ENCODE data around the gene MAP3K8. TPM values are rescaled to one million over a fixed set of nuclear protein-coding genes. Genes with fewer than 3 reads are reported as not detected.
"Not testable (repeated sequence)": the region's sequence is repeated elsewhere in the genome, so short reads cannot be mapped to it uniquely, and the experiment has no call there.

The MAP3K8 gene
- total and polyA plus RNA-seq, 2 donors (not counting 3 experiments of a cell fraction or from before 2014, with no cell fraction given), result 5.2 to 10.6 TPM

DNA sequence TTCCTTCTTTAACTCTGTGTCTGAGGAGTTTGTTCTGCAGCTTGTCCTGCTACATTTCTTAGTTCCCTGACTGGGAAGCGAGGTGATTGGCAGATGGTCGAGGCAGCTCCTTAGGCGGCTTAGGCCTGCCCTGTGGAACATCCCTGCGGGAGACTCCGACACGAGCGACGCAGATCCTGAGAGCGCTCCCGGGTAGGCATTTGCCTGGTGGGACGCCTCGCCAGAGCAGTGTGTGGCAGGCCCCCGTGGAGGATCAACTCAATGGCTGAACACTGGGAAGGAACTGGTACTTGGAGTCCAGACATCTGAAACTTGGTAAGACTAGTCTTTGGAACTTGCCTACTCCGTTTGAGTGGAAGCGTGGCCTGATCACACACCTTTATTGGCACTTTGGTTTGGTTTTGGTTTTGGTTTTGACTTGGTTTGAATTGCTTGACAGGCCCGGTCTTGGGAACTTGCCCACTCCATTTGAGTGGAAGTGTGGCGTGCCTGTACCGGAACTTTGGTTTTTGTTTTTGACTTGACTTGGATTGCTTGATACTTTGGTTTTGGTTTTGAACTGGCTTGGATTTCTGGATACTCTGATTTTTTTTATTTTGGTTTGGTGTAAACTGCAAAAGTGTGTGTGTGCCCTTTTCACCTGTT is 42.6 kb downstream of the MAP3K8 start:
- intact Hi-C loops (cut with micrococcal nuclease) (no loop called here), dilution Hi-C loops (cut with MboI; ENCODE audit: extremely low pct_ligation_motif_present, low sequenced_read_pairs) (no loop called here)
- no peaks in the 10 kb centered on the region for H4K20me1 ChIP-seq (replicated peaks; ENCODE audit: control insufficient read depth, extremely low read depth, insufficient read depth, low read length)
- BruUV-seq (replicated peaks), result no TSS peak
- peaks cover 0 to 2% of the 10 kb centered on the region in 2 experiments for H3K27me3 ChIP-seq (ENCODE audit: control insufficient read depth in 2 of 2, insufficient read depth in 2 of 2, low read length in 2 of 2)
- H3K4me2 ChIP-seq (ENCODE audit: insufficient read depth, low read length), result no peak overlapping the region
- H3K9ac ChIP-seq (replicated peaks; ENCODE audit: extremely low read depth, insufficient read depth, low read length), result no peak overlapping the region
- no peaks in the 10 kb centered on the region for H3K79me2 ChIP-seq (ENCODE audit: control insufficient read depth, insufficient read depth, low read length)
- no peaks in the 10 kb centered on the region for H3K36me3 ChIP-seq (ENCODE audit: control insufficient read depth in 2 of 2, extremely low read depth in 1 of 2, insufficient read depth in 2 of 2, low read length in 2 of 2)
- no peaks in the 10 kb centered on the region for H3K4me1 ChIP-seq (ENCODE audit: control insufficient read depth, extremely low read depth, insufficient read depth, low read length)
- no peak overlapping the region for H2AFZ ChIP-seq (ENCODE audit: low read depth, low read length)
- FAIRE-seq, result no peak
- H3K27ac ChIP-seq (ENCODE audit: insufficient read depth, low read depth, low read length), result no peak overlapping the region
- no peaks in the 10 kb centered on the region for H3K9me3 ChIP-seq (replicated peaks; ENCODE audit: control insufficient read depth, insufficient read depth, low read length)
- DNase-seq (ENCODE audit: low read depth, low spot score), result no peak
- ChIA-PET POLR2A (no interaction called here), CTCF (no interaction called here)
- no peak overlapping the region for H3K4me3 ChIP-seq (replicated peaks in 1 of 3; ENCODE audit: insufficient read depth in 1 of 3, low read depth in 1 of 3, low read length in 3 of 3)
- H3K9me1 ChIP-seq (replicated peaks; ENCODE audit: control insufficient read depth, extremely low read depth, insufficient read depth, low read length), result no peaks in the 10 kb centered on the region
- TF ChIP-seq, protein P1, sequence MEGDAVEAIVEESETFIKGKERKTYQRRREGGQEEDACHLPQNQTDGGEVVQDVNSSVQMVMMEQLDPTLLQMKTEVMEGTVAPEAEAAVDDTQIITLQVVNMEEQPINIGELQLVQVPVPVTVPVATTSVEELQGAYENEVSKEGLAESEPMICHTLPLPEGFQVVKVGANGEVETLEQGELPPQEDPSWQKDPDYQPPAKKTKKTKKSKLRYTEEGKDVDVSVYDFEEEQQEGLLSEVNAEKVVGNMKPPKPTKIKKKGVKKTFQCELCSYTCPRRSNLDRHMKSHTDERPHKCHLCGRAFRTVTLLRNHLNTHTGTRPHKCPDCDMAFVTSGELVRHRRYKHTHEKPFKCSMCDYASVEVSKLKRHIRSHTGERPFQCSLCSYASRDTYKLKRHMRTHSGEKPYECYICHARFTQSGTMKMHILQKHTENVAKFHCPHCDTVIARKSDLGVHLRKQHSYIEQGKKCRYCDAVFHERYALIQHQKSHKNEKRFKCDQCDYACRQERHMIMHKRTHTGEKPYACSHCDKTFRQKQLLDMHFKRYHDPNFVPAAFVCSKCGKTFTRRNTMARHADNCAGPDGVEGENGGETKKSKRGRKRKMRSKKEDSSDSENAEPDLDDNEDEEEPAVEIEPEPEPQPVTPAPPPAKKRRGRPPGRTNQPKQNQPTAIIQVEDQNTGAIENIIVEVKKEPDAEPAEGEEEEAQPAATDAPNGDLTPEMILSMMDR (IDR thresholded peaks at IDR 0.05; ENCODE audit: extremely low read depth in 1 of 2, insufficient read depth in 1 of 2, low read depth in 1 of 2, low read length in 2 of 2), result no peak
- no peak for TF ChIP-seq EZH2 (IDR thresholded peaks at IDR 0.05; ENCODE audit: borderline replicate concordance, low read depth, low read length, severe bottlenecking)
- TF ChIP-seq, protein P2, sequence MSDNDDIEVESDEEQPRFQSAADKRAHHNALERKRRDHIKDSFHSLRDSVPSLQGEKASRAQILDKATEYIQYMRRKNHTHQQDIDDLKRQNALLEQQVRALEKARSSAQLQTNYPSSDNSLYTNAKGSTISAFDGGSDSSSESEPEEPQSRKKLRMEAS (IDR thresholded peaks at IDR 0.05; ENCODE audit: insufficient read depth, insufficient read length), result no peak

DNA sequence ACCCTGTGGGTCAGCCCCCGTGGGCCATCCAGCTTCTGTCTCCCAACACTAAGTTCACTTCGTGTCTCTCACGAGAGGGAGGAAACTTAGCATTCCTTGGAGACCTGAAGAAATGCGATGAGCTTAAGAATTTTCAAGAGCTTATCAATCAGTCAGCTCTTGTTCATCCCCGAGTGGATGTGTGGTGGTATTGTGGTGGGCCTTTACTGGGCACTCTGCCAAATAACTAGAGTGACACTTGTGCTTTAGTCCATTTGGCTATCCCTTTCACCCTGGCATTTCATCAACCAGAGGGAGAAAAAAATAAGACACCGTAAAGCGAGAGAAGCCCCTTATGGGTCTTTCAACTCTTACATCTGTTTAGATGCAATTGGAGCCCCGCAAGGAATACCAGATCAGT is 45.5 kb downstream of the MAP3K8 start:
- DNase-seq (ENCODE audit: low read depth, low spot score); H2AFZ ChIP-seq (ENCODE audit: low read depth, low read length); H3K4me3 ChIP-seq (replicated peaks in 1 of 3; ENCODE audit: insufficient read depth in 1 of 3, low read depth in 1 of 3, low read length in 3 of 3); H3K9me1 ChIP-seq (replicated peaks; ENCODE audit: control insufficient read depth, extremely low read depth, insufficient read depth, low read length); H3K4me2 ChIP-seq (ENCODE audit: insufficient read depth, low read length); H3K9ac ChIP-seq (replicated peaks; ENCODE audit: extremely low read depth, insufficient read depth, low read length); H3K4me1 ChIP-seq (ENCODE audit: control insufficient read depth, extremely low read depth, insufficient read depth, low read length); H3K36me3 ChIP-seq (ENCODE audit: control insufficient read depth in 2 of 2, extremely low read depth in 1 of 2, insufficient read depth in 2 of 2, low read length in 2 of 2); dilution Hi-C loops (cut with MboI; ENCODE audit: extremely low pct_ligation_motif_present, low sequenced_read_pairs); H4K20me1 ChIP-seq (replicated peaks; ENCODE audit: control insufficient read depth, extremely low read depth, insufficient read depth, low read length); BruUV-seq (replicated peaks); H3K27ac ChIP-seq (ENCODE audit: insufficient read depth, low read depth, low read length); H3K79me2 ChIP-seq (ENCODE audit: control insufficient read depth, insufficient read depth, low read length); FAIRE-seq; H3K9me3 ChIP-seq (replicated peaks; ENCODE audit: control insufficient read depth, insufficient read depth, low read length); H3K27me3 ChIP-seq (ENCODE audit: control insufficient read depth in 2 of 2, insufficient read depth in 2 of 2, low read length in 2 of 2); intact Hi-C loops (cut with micrococcal nuclease); POLR2A ChIA-PET: not testable (repeated sequence)
- CTCF ChIA-PET, result interaction anchor here (1.3 to 1.5 kb wide), 2 partner anchors 12 to 22 kb away, joined by 3 read pairs; no protein-coding TSS in a partner anchor

Data from endothelial cell of umbilical vein (primary cell).